IMR-90 (cell line): ENCODE measurements around the gene DNAJC7. TPM values are rescaled to one million over a fixed set of nuclear protein-coding genes. Genes with fewer than 3 reads are reported as not detected.

ENCODE experiments used
- ATAC-seq: fragments of 200-7000 bp; cut with Tn5 transposase; 2 replicates; pipeline ENCODE4 v1.9.1; 2020; ENCODE audit warnings: low read depth, mild to moderate bottlenecking, moderate library complexity
- BruUV-seq: library from RNA; stranded (reverse); fragments of 400-500 nt; replicated peaks from 2 replicates; lab custom pipeline; 2021; lab: Mats Ljungman, UMichigan
- CTCF ChIA-PET: fragments of 300-600 bp; formaldehyde crosslinking; extraction: SDS; loops from one replicate; lab custom pipeline; 2021; ENCODE audit warnings: antibody characterized with exemption; lab: Yijun Ruan, JAX
- POLR2A ChIA-PET: fragments of 300-600 bp; sonication (Branson Sonifier 250); formaldehyde crosslinking; loops from one replicate; lab custom pipeline; 2022; ENCODE audit warnings: antibody characterized with exemption; ENCODE audit not compliant: unreplicated experiment; lab: Charles Lee
- DNase-seq: peaks from one replicate; pipeline ENCODE4 v3.0.0; 2013
- H2AFZ ChIP-seq: replicated peaks from 2 replicates; pipeline ENCODE3; 2013; ENCODE audit warnings: low read length, mild to moderate bottlenecking; ENCODE audit not compliant: poor library complexity
- H2AK5ac ChIP-seq: 2 replicates; pipeline ENCODE4 v1.6.1; 2013; ENCODE audit warnings: low read depth, low read length, inconsistent platforms
- H2AK9ac ChIP-seq: replicated peaks from 2 replicates; pipeline ENCODE3; 2013; ENCODE audit warnings: mild to moderate bottlenecking, low read depth, low read length, moderate library complexity; ENCODE audit not compliant: poor library complexity
- H2BK120ac ChIP-seq: 2 replicates; pipeline ENCODE4 v1.6.1; 2013; ENCODE audit warnings: low read depth, low read length, inconsistent platforms
- H2BK15ac ChIP-seq: 3 replicates; pipeline ENCODE4 v1.6.1; 2013; ENCODE audit warnings: low read depth, low read length, inconsistent platforms
- H2BK20ac ChIP-seq: 2 replicates; pipeline ENCODE4 v1.6.1; 2013; ENCODE audit warnings: low read depth, mild to moderate bottlenecking, inconsistent platforms, low read length, moderate library complexity
- H2BK5ac ChIP-seq: 2 replicates; pipeline ENCODE4 v1.6.1; 2013; ENCODE audit warnings: mild to moderate bottlenecking, low read depth, low read length, inconsistent platforms; ENCODE audit not compliant: poor library complexity, severe bottlenecking
- H3K14ac ChIP-seq: replicated peaks from 2 replicates; pipeline ENCODE4 v1.6.1; 2013; ENCODE audit warnings: low read depth, low read length, inconsistent platforms
- H3K18ac ChIP-seq: 2 replicates; pipeline ENCODE4 v1.6.1; 2013; ENCODE audit warnings: low read depth, low read length, control low read depth
- H3K23ac ChIP-seq: 2 replicates; pipeline ENCODE4 v1.6.1; 2013; ENCODE audit warnings: low read depth, low read length, inconsistent platforms
- H3K27ac ChIP-seq: 2 replicates; pipeline ENCODE4 v1.5.1; 2013; ENCODE audit warnings: mild to moderate bottlenecking, control low read depth, low read length; ENCODE audit not compliant: insufficient read depth
- H3K27me3 ChIP-seq: 2 replicates; pipeline ENCODE4 v1.6.1; 2013; ENCODE audit warnings: low read length; ENCODE audit not compliant: control insufficient read depth, insufficient read depth
- H3K36me3 ChIP-seq: 2 replicates; pipeline ENCODE4 v1.6.1; 2013; ENCODE audit warnings: low read length, mixed read lengths; ENCODE audit not compliant: control insufficient read depth, insufficient read depth
- H3K4ac ChIP-seq: 2 replicates; pipeline ENCODE4 v1.6.1; 2013; ENCODE audit warnings: low read depth, low read length, inconsistent platforms
- H3K4me1 ChIP-seq: 2 replicates; pipeline ENCODE4 v1.6.1; 2013; ENCODE audit warnings: low read length, mixed read lengths; ENCODE audit not compliant: control insufficient read depth, insufficient read depth
- H3K4me2 ChIP-seq: 2 replicates; pipeline ENCODE4 v1.6.1; 2013; ENCODE audit warnings: low read depth, mild to moderate bottlenecking, control low read depth, low read length, moderate library complexity
- H3K4me3 ChIP-seq: 2 replicates; pipeline ENCODE4 v1.5.1; 2013; ENCODE audit warnings: low read depth, mild to moderate bottlenecking, control low read depth, low read length, moderate library complexity; ENCODE audit not compliant: insufficient read depth
- H3K56ac ChIP-seq: 2 replicates; pipeline ENCODE4 v1.6.1; 2013; ENCODE audit warnings: low read length, inconsistent platforms; ENCODE audit not compliant: insufficient read depth; ENCODE audit errors: extremely low read depth
- H3K79me1 ChIP-seq, 2 experiments: 2 replicates each; pipeline ENCODE4 v1.6.1; 2013; ENCODE audit warnings: low read length in 2 of 2, inconsistent platforms in 1 of 2, low read depth in 1 of 2
- H3K9ac ChIP-seq: 2 replicates; pipeline ENCODE4 v1.6.1; 2013; ENCODE audit warnings: low read depth, low read length, control low read depth
- H3K9me1 ChIP-seq: 2 replicates; pipeline ENCODE4 v1.6.1; 2013; ENCODE audit warnings: low read length, inconsistent platforms; ENCODE audit not compliant: insufficient read depth
- H3K9me3 ChIP-seq: 2 replicates; pipeline ENCODE4 v1.6.1; 2013; ENCODE audit warnings: low read length; ENCODE audit not compliant: control insufficient read depth, insufficient read depth
- H4K20me1 ChIP-seq: 2 replicates; pipeline ENCODE4 v1.6.1; 2013; ENCODE audit warnings: low read length, inconsistent platforms; ENCODE audit not compliant: insufficient read depth
- H4K5ac ChIP-seq: 2 replicates; pipeline ENCODE4 v1.6.1; 2013; ENCODE audit warnings: mild to moderate bottlenecking, low read depth, low read length, control low read depth
- H4K8ac ChIP-seq, 2 experiments: 2 replicates each; pipeline ENCODE4 v1.6.1; 2013; ENCODE audit warnings: low read depth in 2 of 2, low read length in 2 of 2, control low read depth in 1 of 2, inconsistent platforms in 1 of 2
- H4K91ac ChIP-seq: 2 replicates; pipeline ENCODE4 v1.6.1; 2013; ENCODE audit warnings: low read depth, low read length, inconsistent platforms; ENCODE audit not compliant: insufficient read depth
- BHLHE40 ChIP-seq: fragments of 150-350 bp; IDR thresholded peaks from 2 replicates; pipeline ENCODE4 v1.6.1; 2016; ENCODE audit warnings: mild to moderate bottlenecking, low read depth, low read length
- CEBPB ChIP-seq: IDR thresholded peaks from 2 replicates; pipeline ENCODE4 v1.6.1; 2012; ENCODE audit warnings: low read depth, low read length, improper control_type of control experiment
- CHD1 ChIP-seq: IDR thresholded peaks from 2 replicates; pipeline ENCODE4 v1.6.1; 2012; ENCODE audit warnings: low read depth, low read length, improper control_type of control experiment
- CTCF ChIP-seq: conservative IDR thresholded peaks from 2 replicates; pipeline ENCODE4 v1.5.1; 2012; ENCODE audit warnings: mild to moderate bottlenecking, low read depth, low read length, improper control_type of control experiment
- FOS ChIP-seq: fragments of 150-350 bp; IDR thresholded peaks from 2 replicates; pipeline ENCODE4 v1.6.1; 2016; ENCODE audit warnings: low read depth, low read length
- MAFK ChIP-seq: IDR thresholded peaks from 2 replicates; pipeline ENCODE4 v1.6.1; 2012; ENCODE audit warnings: low read depth, low read length, improper control_type of control experiment
- MAZ ChIP-seq: IDR thresholded peaks from 2 replicates; pipeline ENCODE4 v1.6.1; 2012; ENCODE audit warnings: low read depth, mild to moderate bottlenecking, low read length, improper control_type of control experiment, moderate library complexity, borderline replicate concordance
- MXI1 ChIP-seq: IDR thresholded peaks from 2 replicates; pipeline ENCODE4 v1.6.1; 2012; ENCODE audit warnings: low read depth, mild to moderate bottlenecking, low read length, moderate library complexity, borderline replicate concordance
- NFE2L2 ChIP-seq: fragments of 150-350 bp; IDR thresholded peaks from 2 replicates; pipeline ENCODE4 v1.6.1; 2016; ENCODE audit warnings: low read depth, mild to moderate bottlenecking, low read length
- POLR2A ChIP-seq: IDR thresholded peaks from 2 replicates; pipeline ENCODE4 v1.6.1; 2012; ENCODE audit warnings: mild to moderate bottlenecking, low read depth, low read length
- RAD21 ChIP-seq: IDR thresholded peaks from 2 replicates; pipeline ENCODE4 v1.6.1; 2012; ENCODE audit warnings: low read length, improper control_type of control experiment
- RCOR1 ChIP-seq: IDR thresholded peaks from 2 replicates; pipeline ENCODE4 v1.6.1; 2012; ENCODE audit warnings: mild to moderate bottlenecking, low read length, improper control_type of control experiment; ENCODE audit not compliant: insufficient replicate concordance
- RFX5 ChIP-seq: IDR thresholded peaks from 2 replicates; pipeline ENCODE4 v1.8.0; 2012; ENCODE audit warnings: low read depth, mild to moderate bottlenecking, low read length, moderate library complexity
- SMC3 ChIP-seq: fragments of 150-350 bp; IDR thresholded peaks from 2 replicates; pipeline ENCODE4 v1.6.1; 2016; ENCODE audit warnings: low read depth, mild to moderate bottlenecking, antibody characterized with exemption, low read length, moderate library complexity
- WGBS, 2 experiments: methylation state at CpG; one replicate each; pipeline versions ENCODE4 v1.1.5 to v1.1.7; 2013; ENCODE audit warnings: missing lambda C conversion rate in 2 of 2; ENCODE audit not compliant: insufficient read length in 1 of 2; ENCODE audit errors: extremely low coverage in 2 of 2; 5-methylcytosine and 5-hydroxymethylcytosine counted together
- dilution Hi-C: fragments of 300-500 bp; cut with HindIII; formaldehyde crosslinking; loops from one replicate; pipeline ENCODE4 v1.14.3; 2018; ENCODE audit warnings: low sequenced_read_pairs; ENCODE audit not compliant: unreplicated experiment
- in situ Hi-C: fragments of 300-500 bp; cut with MboI; formaldehyde crosslinking; loops from 3 replicates; pipeline ENCODE4 v1.14.3; 2019; ENCODE audit warnings: low sequenced_read_pairs, inconsistent platforms, mixed read lengths
- intact Hi-C: fragments of 100-400 bp; cut with micrococcal nuclease; formaldehyde crosslinking; loops from 2 replicates; pipeline ENCODE4 v1.10.0; 2022
- polyA plus RNA-seq, 3 experiments: library from polyadenylated mRNA; depleted of rRNA; stranded (reverse); fragments of >200 nt; gene quantifications; 2 replicates each; pipeline ENCODE4 v1.2.3, GENCODE V29; 2012; ENCODE audit warnings: low replicate concordance in 1 of 3
- total RNA-seq: library from RNA; depleted of rRNA; stranded (reverse); fragments of >200 nt; gene quantifications from 2 replicates; pipeline ENCODE4 v1.2.3, GENCODE V29; 2012
- TF ChIP-seq, protein P1 (sequence below): fragments of 150-350 bp; IDR thresholded peaks from 2 replicates; pipeline ENCODE4 v1.6.1; 2016; ENCODE audit warnings: low read depth, mild to moderate bottlenecking, low read length, moderate library complexity, borderline replicate concordance
- TF ChIP-seq, protein P2 (sequence below): fragments of 150-350 bp; IDR thresholded peaks from 2 replicates; pipeline ENCODE4 v1.6.1; 2017; ENCODE audit warnings: mild to moderate bottlenecking, antibody characterized with exemption, low read length, low read depth

Gene DNAJC7
- total and polyA plus RNA-seq, 2 of the 4 experiments (the other 2 are of a cell fraction), result 49.3 to 71.7 TPM

DNA sequence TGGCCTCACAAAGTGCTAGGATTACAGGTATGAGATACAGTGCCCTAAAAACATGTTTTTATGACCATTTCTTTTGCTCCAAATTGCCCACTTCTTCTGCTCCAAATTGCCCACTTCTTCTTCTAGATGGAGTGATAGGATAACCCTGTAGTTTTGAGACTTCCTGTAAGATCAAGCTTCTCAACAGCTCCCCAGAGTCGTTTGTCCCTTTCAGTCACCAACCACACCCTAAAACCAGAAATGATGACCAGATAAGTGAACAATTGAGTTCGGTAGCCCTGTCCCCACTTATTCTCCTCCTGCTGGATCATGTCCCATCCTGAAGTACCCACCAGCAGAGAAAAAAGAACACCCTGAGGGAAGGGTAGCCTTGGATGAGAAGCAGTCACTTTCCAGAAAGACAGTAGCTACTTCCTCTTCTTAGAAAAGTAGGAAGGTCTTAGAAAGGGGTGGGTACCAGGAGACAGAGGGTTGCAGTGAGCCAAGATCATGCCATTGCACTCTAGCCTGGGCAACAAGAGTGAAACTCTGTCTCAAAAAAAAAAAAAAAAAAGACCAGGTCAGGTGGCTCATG is 84.3 kb downstream of the DNAJC7 start:
- H3K79me1 ChIP-seq, result peaks cover 3 to 13% of the 10 kb centered on the region in 2 experiments; a peak in 2 of 4 replicates
- H2BK20ac ChIP-seq, result no peak overlapping the region
- no peak overlapping the region for H4K8ac ChIP-seq
- no peak overlapping the region for H3K4me3 ChIP-seq
- no peak overlapping the region for H2AFZ ChIP-seq
- H2BK120ac ChIP-seq, result no peak overlapping the region
- no peaks in the 10 kb centered on the region for H3K9me3 ChIP-seq
- no peak overlapping the region for H2BK5ac ChIP-seq
- H3K18ac ChIP-seq, result no peak overlapping the region
- intact Hi-C loops, result no loop called here
- no peaks in the 10 kb centered on the region; the same call in 1 of the 2 replicates for H3K4me1 ChIP-seq
- H3K14ac ChIP-seq, result no peak overlapping the region
- H3K4me2 ChIP-seq, result no peak overlapping the region
- H3K9ac ChIP-seq, result no peak overlapping the region
- H3K27ac ChIP-seq, result no peak overlapping the region
- no peak overlapping the region for H3K23ac ChIP-seq
- no peaks in the 10 kb centered on the region for H4K20me1 ChIP-seq
- in situ Hi-C loops, result no loop called here
- H3K36me3 ChIP-seq, result peaks cover 3% of the 10 kb centered on the region
- ATAC-seq (no peak), DNase-seq (no peak)
- no peak overlapping the region for H2AK9ac ChIP-seq
- no peak overlapping the region for H4K91ac ChIP-seq
- ChIA-PET CTCF (interaction anchor here (0.7 kb wide), 1 partner anchor 140 kb away, joined by 4 read pairs; no protein-coding TSS in a partner anchor), POLR2A (no interaction called here)
- H4K5ac ChIP-seq, result no peak overlapping the region
- TF ChIP-seq RAD21 (no peak), CTCF (no peak), SMC3 (no peak), RCOR1 (no peak), POLR2A (no peak), MAFK (no peak), CEBPB (no peak), MAZ (no peak), NFE2L2 (no peak), MXI1 (no peak), CHD1 (no peak), RFX5 (no peak), FOS (no peak), BHLHE40 (no peak)
- TF ChIP-seq, protein P1, sequence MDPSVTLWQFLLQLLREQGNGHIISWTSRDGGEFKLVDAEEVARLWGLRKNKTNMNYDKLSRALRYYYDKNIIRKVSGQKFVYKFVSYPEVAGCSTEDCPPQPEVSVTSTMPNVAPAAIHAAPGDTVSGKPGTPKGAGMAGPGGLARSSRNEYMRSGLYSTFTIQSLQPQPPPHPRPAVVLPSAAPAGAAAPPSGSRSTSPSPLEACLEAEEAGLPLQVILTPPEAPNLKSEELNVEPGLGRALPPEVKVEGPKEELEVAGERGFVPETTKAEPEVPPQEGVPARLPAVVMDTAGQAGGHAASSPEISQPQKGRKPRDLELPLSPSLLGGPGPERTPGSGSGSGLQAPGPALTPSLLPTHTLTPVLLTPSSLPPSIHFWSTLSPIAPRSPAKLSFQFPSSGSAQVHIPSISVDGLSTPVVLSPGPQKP, result no peak
- TF ChIP-seq, protein P2, sequence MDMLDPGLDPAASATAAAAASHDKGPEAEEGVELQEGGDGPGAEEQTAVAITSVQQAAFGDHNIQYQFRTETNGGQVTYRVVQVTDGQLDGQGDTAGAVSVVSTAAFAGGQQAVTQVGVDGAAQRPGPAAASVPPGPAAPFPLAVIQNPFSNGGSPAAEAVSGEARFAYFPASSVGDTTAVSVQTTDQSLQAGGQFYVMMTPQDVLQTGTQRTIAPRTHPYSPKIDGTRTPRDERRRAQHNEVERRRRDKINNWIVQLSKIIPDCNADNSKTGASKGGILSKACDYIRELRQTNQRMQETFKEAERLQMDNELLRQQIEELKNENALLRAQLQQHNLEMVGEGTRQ, result no peak
- H3K27me3 ChIP-seq, result no peaks in the 10 kb centered on the region
- no peak overlapping the region for H3K56ac ChIP-seq
- H2AK5ac ChIP-seq, result no peak overlapping the region
- H3K9me1 ChIP-seq, result peaks cover 9% of the 10 kb centered on the region
- no CpG with 5 or more reads among the region's 2 CpGs for WGBS, 2 experiments
- no peak overlapping the region for H3K4ac ChIP-seq
- dilution Hi-C loops, result no loop called here
- no TSS peak for BruUV-seq
- no peak overlapping the region for H2BK15ac ChIP-seq
